ENCODE data around the gene ZNF677.
"Not testable (repeated sequence)": the region's sequence is repeated elsewhere in the genome, so short reads cannot be mapped to it uniquely, and the experiment has no call there.

The ZNF677 gene

GRCh38 chr19:53192771-53193534 is 61.7 kb downstream of the ZNF677 start, which contains the start of gene ZNF665:
ZNF665 (minus strand) TSS chr19:53193358; CDS start chr19:53182898, 10,460 bp downstream.
- peak; percentile 86 for DNase-seq

- no peak for DNase-seq
Observed at GRCh38 chr19:53190253-53190652, 64.4 kb downstream of the ZNF677 start.

GRCh38 chr19:53189691-53190198 is 64.9 kb downstream of the ZNF677 start:
- DNase-seq = not testable (repeated sequence)

Measured in NCI-H345 (cell line).